Measurements from ENCODE around the gene G6PC2. TPM values are rescaled to one million over a fixed set of nuclear protein-coding genes. Genes with fewer than 3 reads are reported as not detected.
A peak's percentile ranks its signal among the peaks of the same experiment; 100 is the strongest.

Gene G6PC2
- total and polyA plus RNA-seq, 10 of the 15 experiments (the other 5 are each of a cell fraction or from before 2014, with no cell fraction given) = not detected

DNA sequence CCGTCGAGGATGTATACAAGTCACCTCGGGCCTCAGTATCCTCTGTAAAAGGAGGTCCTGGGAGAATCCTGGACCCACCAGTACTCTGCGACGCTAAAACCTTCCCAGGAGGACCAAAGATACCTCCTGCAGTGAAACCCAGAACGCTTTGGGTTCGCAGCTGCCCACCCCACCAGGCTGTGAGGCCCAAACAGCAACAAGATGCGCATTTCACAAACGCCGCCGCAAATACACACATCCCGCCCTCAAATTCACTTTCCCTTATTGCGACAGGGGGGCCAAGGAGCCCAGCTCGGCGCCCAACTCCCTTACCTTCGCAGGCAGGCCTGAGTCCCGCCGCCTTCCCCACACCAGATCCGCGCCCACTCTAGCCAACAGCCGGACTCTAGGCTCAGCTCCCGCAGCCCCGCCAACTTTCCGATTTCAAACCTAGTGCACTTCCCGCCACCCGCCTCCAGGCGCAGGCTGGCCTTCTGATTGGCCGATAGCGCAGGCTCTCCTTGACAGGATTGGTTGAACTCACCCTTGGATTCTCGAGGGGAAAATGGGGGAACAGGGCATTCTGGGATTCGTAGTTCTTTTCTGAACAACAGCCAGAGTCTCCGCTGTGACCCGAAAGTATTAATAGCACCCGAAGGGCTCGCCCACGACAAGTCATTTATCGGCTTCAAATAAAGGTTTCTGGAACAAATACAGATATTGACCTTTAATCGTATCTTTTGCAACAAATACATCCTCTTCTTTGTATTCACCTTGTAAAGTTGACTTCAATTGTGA, 10.9 kb upstream of the G6PC2 start, which contains the start of gene SPC25 (continued):
- TF ChIP-seq, protein P1, sequence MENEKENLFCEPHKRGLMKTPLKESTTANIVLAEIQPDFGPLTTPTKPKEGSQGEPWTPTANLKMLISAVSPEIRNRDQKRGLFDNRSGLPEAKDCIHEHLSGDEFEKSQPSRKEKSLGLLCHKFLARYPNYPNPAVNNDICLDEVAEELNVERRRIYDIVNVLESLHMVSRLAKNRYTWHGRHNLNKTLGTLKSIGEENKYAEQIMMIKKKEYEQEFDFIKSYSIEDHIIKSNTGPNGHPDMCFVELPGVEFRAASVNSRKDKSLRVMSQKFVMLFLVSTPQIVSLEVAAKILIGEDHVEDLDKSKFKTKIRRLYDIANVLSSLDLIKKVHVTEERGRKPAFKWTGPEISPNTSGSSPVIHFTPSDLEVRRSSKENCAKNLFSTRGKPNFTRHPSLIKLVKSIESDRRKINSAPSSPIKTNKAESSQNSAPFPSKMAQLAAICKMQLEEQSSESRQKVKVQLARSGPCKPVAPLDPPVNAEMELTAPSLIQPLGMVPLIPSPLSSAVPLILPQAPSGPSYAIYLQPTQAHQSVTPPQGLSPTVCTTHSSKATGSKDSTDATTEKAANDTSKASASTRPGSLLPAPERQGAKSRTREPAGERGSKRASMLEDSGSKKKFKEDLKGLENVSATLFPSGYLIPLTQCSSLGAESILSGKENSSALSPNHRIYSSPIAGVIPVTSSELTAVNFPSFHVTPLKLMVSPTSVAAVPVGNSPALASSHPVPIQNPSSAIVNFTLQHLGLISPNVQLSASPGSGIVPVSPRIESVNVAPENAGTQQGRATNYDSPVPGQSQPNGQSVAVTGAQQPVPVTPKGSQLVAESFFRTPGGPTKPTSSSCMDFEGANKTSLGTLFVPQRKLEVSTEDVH (IDR thresholded peaks at IDR 0.05; ENCODE audit: low read depth, partially characterized antibody) = peak; percentile 99
- peak; percentile 63; the same call in 1 of the 2 replicates for TF ChIP-seq CBFB (IDR thresholded peaks at IDR 0.05; ENCODE audit: low read depth)
- TF ChIP-seq, protein P2, sequence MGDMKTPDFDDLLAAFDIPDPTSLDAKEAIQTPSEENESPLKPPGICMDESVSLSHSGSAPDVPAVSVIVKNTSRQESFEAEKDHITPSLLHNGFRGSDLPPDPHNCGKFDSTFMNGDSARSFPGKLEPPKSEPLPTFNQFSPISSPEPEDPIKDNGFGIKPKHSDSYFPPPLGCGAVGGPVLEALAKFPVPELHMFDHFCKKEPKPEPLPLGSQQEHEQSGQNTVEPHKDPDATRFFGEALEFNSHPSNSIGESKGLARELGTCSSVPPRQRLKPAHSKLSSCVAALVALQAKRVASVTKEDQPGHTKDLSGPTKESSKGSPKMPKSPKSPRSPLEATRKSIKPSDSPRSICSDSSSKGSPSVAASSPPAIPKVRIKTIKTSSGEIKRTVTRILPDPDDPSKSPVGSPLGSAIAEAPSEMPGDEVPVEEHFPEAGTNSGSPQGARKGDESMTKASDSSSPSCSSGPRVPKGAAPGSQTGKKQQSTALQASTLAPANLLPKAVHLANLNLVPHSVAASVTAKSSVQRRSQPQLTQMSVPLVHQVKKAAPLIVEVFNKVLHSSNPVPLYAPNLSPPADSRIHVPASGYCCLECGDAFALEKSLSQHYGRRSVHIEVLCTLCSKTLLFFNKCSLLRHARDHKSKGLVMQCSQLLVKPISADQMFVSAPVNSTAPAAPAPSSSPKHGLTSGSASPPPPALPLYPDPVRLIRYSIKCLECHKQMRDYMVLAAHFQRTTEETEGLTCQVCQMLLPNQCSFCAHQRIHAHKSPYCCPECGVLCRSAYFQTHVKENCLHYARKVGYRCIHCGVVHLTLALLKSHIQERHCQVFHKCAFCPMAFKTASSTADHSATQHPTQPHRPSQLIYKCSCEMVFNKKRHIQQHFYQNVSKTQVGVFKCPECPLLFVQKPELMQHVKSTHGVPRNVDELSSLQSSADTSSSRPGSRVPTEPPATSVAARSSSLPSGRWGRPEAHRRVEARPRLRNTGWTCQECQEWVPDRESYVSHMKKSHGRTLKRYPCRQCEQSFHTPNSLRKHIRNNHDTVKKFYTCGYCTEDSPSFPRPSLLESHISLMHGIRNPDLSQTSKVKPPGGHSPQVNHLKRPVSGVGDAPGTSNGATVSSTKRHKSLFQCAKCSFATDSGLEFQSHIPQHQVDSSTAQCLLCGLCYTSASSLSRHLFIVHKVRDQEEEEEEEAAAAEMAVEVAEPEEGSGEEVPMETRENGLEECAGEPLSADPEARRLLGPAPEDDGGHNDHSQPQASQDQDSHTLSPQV (IDR thresholded peaks at IDR 0.05) = no peak
- no peak for TF ChIP-seq NBN (IDR thresholded peaks at IDR 0.05)
- TF ChIP-seq ZNF384 (IDR thresholded peaks at IDR 0.05; ENCODE audit: borderline replicate concordance, low read depth, low read length) = no peak
- no peak for TF ChIP-seq MXI1 (IDR thresholded peaks at IDR 0.05; ENCODE audit: low read depth, low read length)
- no peak for TF ChIP-seq JUNB (IDR thresholded peaks at IDR 0.05)
- TF ChIP-seq ZBTB40 (IDR thresholded peaks at IDR 0.05; ENCODE audit: borderline replicate concordance) = peak; percentile 64; the same call in 1 of the 2 replicates
- no peak for TF ChIP-seq SMC3 (IDR thresholded peaks at IDR 0.05; ENCODE audit: borderline replicate concordance, low read length)
- no peak for TF ChIP-seq ATF7 (IDR thresholded peaks at IDR 0.05; ENCODE audit: low read depth)
- TF ChIP-seq, protein P3, sequence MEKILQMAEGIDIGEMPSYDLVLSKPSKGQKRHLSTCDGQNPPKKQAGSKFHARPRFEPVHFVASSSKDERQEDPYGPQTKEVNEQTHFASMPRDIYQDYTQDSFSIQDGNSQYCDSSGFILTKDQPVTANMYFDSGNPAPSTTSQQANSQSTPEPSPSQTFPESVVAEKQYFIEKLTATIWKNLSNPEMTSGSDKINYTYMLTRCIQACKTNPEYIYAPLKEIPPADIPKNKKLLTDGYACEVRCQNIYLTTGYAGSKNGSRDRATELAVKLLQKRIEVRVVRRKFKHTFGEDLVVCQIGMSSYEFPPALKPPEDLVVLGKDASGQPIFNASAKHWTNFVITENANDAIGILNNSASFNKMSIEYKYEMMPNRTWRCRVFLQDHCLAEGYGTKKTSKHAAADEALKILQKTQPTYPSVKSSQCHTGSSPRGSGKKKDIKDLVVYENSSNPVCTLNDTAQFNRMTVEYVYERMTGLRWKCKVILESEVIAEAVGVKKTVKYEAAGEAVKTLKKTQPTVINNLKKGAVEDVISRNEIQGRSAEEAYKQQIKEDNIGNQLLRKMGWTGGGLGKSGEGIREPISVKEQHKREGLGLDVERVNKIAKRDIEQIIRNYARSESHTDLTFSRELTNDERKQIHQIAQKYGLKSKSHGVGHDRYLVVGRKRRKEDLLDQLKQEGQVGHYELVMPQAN (conservative IDR thresholded peaks at IDR 0.05) = peak; percentile 98
- no peak for TF ChIP-seq PML (IDR thresholded peaks at IDR 0.05; ENCODE audit: low read length)
- TF ChIP-seq DPF2 (IDR thresholded peaks at IDR 0.05) = no peak
- TF ChIP-seq ZNF207 (IDR thresholded peaks at IDR 0.05; ENCODE audit: borderline replicate concordance) = no peak
- TF ChIP-seq YY1 (IDR thresholded peaks at IDR 0.05; ENCODE audit: low read depth, low read length) = peak; percentile 97
- TF ChIP-seq RCOR1 (conservative IDR thresholded peaks at IDR 0.05; ENCODE audit: low read depth, low read length) = 0 out of 2 replicates have a peak, but pooled peaks have one; percentile 66
- TF ChIP-seq BCL11A (IDR thresholded peaks at IDR 0.05; ENCODE audit: low read depth, low read length) = no peak
